NK-92 (cell line): Measurements from ENCODE around the gene SLC43A1.

Experiments used
- DNase-seq: peaks from one replicate; lab custom pipeline; 2025; ENCODE audit not compliant: unreplicated experiment; lab: John Stamatoyannopoulos, UW

SLC43A1 gene

GRCh38 chr11:57434640-57435546 is 80.6 kb downstream of the SLC43A1 start:
- no peak for DNase-seq
